GM12891 (cell line): Measurements from ENCODE around the gene FIGNL2.

Experiments used
- PAX5 ChIP-seq: IDR thresholded peaks from 2 replicates; pipeline ENCODE4 v1.6.1; 2011; ENCODE audit warnings: low read length, moderate library complexity, mild to moderate bottlenecking; ENCODE audit not compliant: insufficient read depth, severe bottlenecking
- POLR2A ChIP-seq: IDR thresholded peaks from 2 replicates; pipeline ENCODE4 v1.6.1; 2011; ENCODE audit warnings: low read depth, low read length, control low read depth
- POLR2AphosphoS5 ChIP-seq: IDR thresholded peaks from 2 replicates; pipeline ENCODE4 v1.6.1; 2011; ENCODE audit warnings: low read depth, low read length, control low read depth
- TAF1 ChIP-seq: IDR thresholded peaks from 2 replicates; pipeline ENCODE4 v1.6.1; 2011; ENCODE audit warnings: low read depth, low read length, control low read depth

GRCh38 chr12:51863363-51863932, 14.9 kb upstream of the FIGNL2 start:
- TF ChIP-seq POLR2A (no peak), POLR2AphosphoS5 (no peak), PAX5 (no peak), TAF1 (no peak)
